Mesendoderm (in vitro differentiated cells): ENCODE data around the gene BABAM2.

ENCODE experiments used
- DNase-seq: peaks from one replicate; pipeline ENCODE4 v3.0.0; 2013
- H2AK5ac ChIP-seq: 2 replicates; pipeline ENCODE4 v1.6.1; 2013; ENCODE audit warnings: low read length, inconsistent platforms
- H2BK120ac ChIP-seq: 2 replicates; pipeline ENCODE4 v1.6.1; 2013; ENCODE audit warnings: low read depth, mild to moderate bottlenecking, low read length, moderate library complexity, mixed read lengths
- H2BK15ac ChIP-seq: replicated peaks from 2 replicates; pipeline ENCODE4 v1.6.1; 2013; ENCODE audit warnings: low read depth, mild to moderate bottlenecking, moderate library complexity
- H2BK5ac ChIP-seq: 2 replicates; pipeline ENCODE4 v1.6.1; 2013; ENCODE audit warnings: low read length, inconsistent platforms
- H3K18ac ChIP-seq: 2 replicates; pipeline ENCODE4 v1.6.1; 2013; ENCODE audit warnings: mild to moderate bottlenecking, low read length, mixed read lengths
- H3K23ac ChIP-seq: one replicate; pipeline ENCODE4 v1.6.1; 2013; ENCODE audit warnings: low read length
- H3K27ac ChIP-seq: 2 replicates; pipeline ENCODE4 v1.5.1; 2013; ENCODE audit warnings: low read depth, mild to moderate bottlenecking, inconsistent platforms, low read length, moderate library complexity
- H3K27me3 ChIP-seq: 2 replicates; pipeline ENCODE4 v1.6.1; 2013; ENCODE audit warnings: low read length, control low read depth, mild to moderate bottlenecking, inconsistent platforms; ENCODE audit not compliant: insufficient read depth, poor library complexity
- H3K36me3 ChIP-seq: 2 replicates; pipeline ENCODE4 v1.6.1; 2013; ENCODE audit warnings: low read length, inconsistent platforms; ENCODE audit not compliant: control insufficient read depth, insufficient read depth
- H3K4ac ChIP-seq: one replicate; pipeline ENCODE4 v1.6.1; 2013; ENCODE audit warnings: low read depth, mild to moderate bottlenecking, low read length, moderate library complexity
- H3K4me1 ChIP-seq: 2 replicates; pipeline ENCODE4 v1.6.1; 2013; ENCODE audit warnings: low read depth, low read length, inconsistent platforms; ENCODE audit not compliant: control insufficient read depth
- H3K4me2 ChIP-seq: 2 replicates; pipeline ENCODE4 v1.6.1; 2013; ENCODE audit warnings: low read length
- H3K4me3 ChIP-seq: 2 replicates; pipeline ENCODE4 v1.5.1; 2013; ENCODE audit warnings: mild to moderate bottlenecking, low read length
- H3K56ac ChIP-seq: one replicate; pipeline ENCODE4 v1.6.1; 2013; ENCODE audit warnings: low read length
- H3K79me1 ChIP-seq: 2 replicates; pipeline ENCODE4 v1.6.1; 2013; ENCODE audit warnings: low read length, inconsistent platforms
- H3K79me2 ChIP-seq: 2 replicates; pipeline ENCODE4 v1.6.1; 2013; ENCODE audit warnings: mild to moderate bottlenecking, low read length; ENCODE audit not compliant: control insufficient read depth, insufficient read depth
- H3K9ac ChIP-seq: 2 replicates; pipeline ENCODE4 v1.6.1; 2013; ENCODE audit warnings: low read length, inconsistent platforms
- H4K5ac ChIP-seq: one replicate; pipeline ENCODE4 v1.6.1; 2013; ENCODE audit warnings: low read length
- H4K8ac ChIP-seq: one replicate; pipeline ENCODE4 v1.6.1; 2013; ENCODE audit warnings: low read depth, mild to moderate bottlenecking, control low read depth, low read length, moderate library complexity
- WGBS: extraction: QIAGEN DNeasy Blood & Tissue Kit; methylation state at CpG from one replicate; pipeline ENCODE4 v1.1.7; 2013; ENCODE audit warnings: low lambda C conversion rate, missing lambda C conversion rate; ENCODE audit not compliant: insufficient coverage; ENCODE audit errors: extremely low coverage; 5-methylcytosine and 5-hydroxymethylcytosine counted together

BABAM2 gene

GRCh38 chr2:28279371-28279770 is 388.8 kb downstream of the BABAM2 start:
- Histone ChIP-seq H4K5ac (no peak overlapping the region), H3K4me1 (peaks cover 5% of the 10 kb centered on the region), H3K23ac (no peak overlapping the region), H3K56ac (no peak overlapping the region), H2BK120ac (no peak overlapping the region), H3K36me3 (no peaks in the 10 kb centered on the region), H2BK5ac (no peak overlapping the region), H3K4ac (no peak overlapping the region), H3K4me3 (no peak overlapping the region), H3K79me2 (no peaks in the 10 kb centered on the region), H3K4me2 (no peak overlapping the region), H3K18ac (no peak overlapping the region), H2BK15ac (no peak overlapping the region), H3K27me3 (no peaks in the 10 kb centered on the region), H3K79me1 (no peaks in the 10 kb centered on the region), H3K27ac (no peak overlapping the region), H3K9ac (no peak overlapping the region), H4K8ac (no peak overlapping the region), H2AK5ac (no peak overlapping the region)
- DNase-seq = no peak
- no CpG with 5 or more reads among the region's 4 CpGs for WGBS

GRCh38 chr2:28280619-28281018 is 390.1 kb downstream of the BABAM2 start:
- H3K27ac ChIP-seq = no peak overlapping the region
- no peak overlapping the region for H3K4ac ChIP-seq
- no peaks in the 10 kb centered on the region for H3K36me3 ChIP-seq
- no peak overlapping the region for H4K5ac ChIP-seq
- WGBS = no CpG with 5 or more reads among the region's 4 CpGs
- no peak overlapping the region for H2AK5ac ChIP-seq
- no peak overlapping the region for H2BK120ac ChIP-seq
- no peaks in the 10 kb centered on the region for H3K27me3 ChIP-seq
- H3K79me2 ChIP-seq = no peaks in the 10 kb centered on the region
- H4K8ac ChIP-seq = no peak overlapping the region
- DNase-seq = no peak
- no peak overlapping the region for H3K4me2 ChIP-seq
- no peaks in the 10 kb centered on the region for H3K4me1 ChIP-seq
- no peak overlapping the region for H3K18ac ChIP-seq
- H3K23ac ChIP-seq = no peak overlapping the region
- H3K9ac ChIP-seq = no peak overlapping the region
- no peak overlapping the region for H3K56ac ChIP-seq
- no peaks in the 10 kb centered on the region for H3K79me1 ChIP-seq
- no peak overlapping the region for H2BK5ac ChIP-seq
- H3K4me3 ChIP-seq = no peak overlapping the region
- H2BK15ac ChIP-seq = no peak overlapping the region

- Histone ChIP-seq H3K4me3 (no peak overlapping the region), H3K9ac (no peak overlapping the region), H4K8ac (no peak overlapping the region), H3K23ac (no peak overlapping the region), H3K4me1 (no peaks in the 10 kb centered on the region), H3K79me1 (no peaks in the 10 kb centered on the region), H2BK15ac (no peak overlapping the region), H3K4me2 (no peak overlapping the region), H3K27me3 (no peaks in the 10 kb centered on the region), H3K18ac (no peak overlapping the region), H3K4ac (no peak overlapping the region), H3K56ac (no peak overlapping the region), H3K79me2 (no peaks in the 10 kb centered on the region), H4K5ac (no peak overlapping the region), H2BK5ac (no peak overlapping the region), H2AK5ac (no peak overlapping the region), H3K36me3 (no peaks in the 10 kb centered on the region), H2BK120ac (no peak overlapping the region), H3K27ac (no peak overlapping the region)
- DNase-seq = no peak
- WGBS = no CpG with 5 or more reads among the region's 1 CpG
Observed at GRCh38 chr2:28281739-28282138, 391.2 kb downstream of the BABAM2 start.

GRCh38 chr2:28282248-28282647 is 391.7 kb downstream of the BABAM2 start:
- Histone ChIP-seq H3K27ac (no peak overlapping the region), H2BK120ac (no peak overlapping the region), H3K4me2 (no peak overlapping the region), H3K27me3 (no peaks in the 10 kb centered on the region), H3K4ac (no peak overlapping the region), H3K4me1 (no peaks in the 10 kb centered on the region), H4K5ac (no peak overlapping the region), H3K4me3 (no peak overlapping the region), H4K8ac (no peak overlapping the region), H3K36me3 (no peaks in the 10 kb centered on the region), H2AK5ac (no peak overlapping the region), H2BK5ac (no peak overlapping the region), H3K56ac (no peak overlapping the region), H3K9ac (no peak overlapping the region), H3K79me1 (no peaks in the 10 kb centered on the region), H3K79me2 (no peaks in the 10 kb centered on the region), H3K23ac (no peak overlapping the region), H3K18ac (no peak overlapping the region), H2BK15ac (no peak overlapping the region)
- WGBS = no CpG with 5 or more reads among the region's 3 CpGs
- no peak for DNase-seq

- Histone ChIP-seq H4K5ac (no peak overlapping the region), H2BK5ac (no peak overlapping the region), H3K27ac (no peak overlapping the region), H3K4me3 (no peak overlapping the region), H3K4ac (no peak overlapping the region), H2BK120ac (no peak overlapping the region), H3K36me3 (no peaks in the 10 kb centered on the region), H3K27me3 (no peaks in the 10 kb centered on the region), H3K23ac (no peak overlapping the region), H3K79me1 (no peaks in the 10 kb centered on the region), H3K56ac (no peak overlapping the region), H3K79me2 (no peaks in the 10 kb centered on the region), H3K4me1 (no peaks in the 10 kb centered on the region), H4K8ac (no peak overlapping the region), H3K4me2 (no peak overlapping the region), H2BK15ac (no peak overlapping the region), H3K9ac (no peak overlapping the region), H2AK5ac (no peak overlapping the region), H3K18ac (no peak overlapping the region)
- WGBS = no CpG with 5 or more reads among the region's 7 CpGs
- DNase-seq = no peak
Observed at GRCh38 chr2:28282861-28283646, 392.5 kb downstream of the BABAM2 start.

GRCh38 chr2:28283861-28284260 is 393.3 kb downstream of the BABAM2 start:
- Histone ChIP-seq H2BK15ac (no peak overlapping the region), H3K27ac (no peak overlapping the region), H4K8ac (no peak overlapping the region), H3K36me3 (no peaks in the 10 kb centered on the region), H3K56ac (no peak overlapping the region), H3K23ac (no peak overlapping the region), H3K4me2 (no peak overlapping the region), H3K9ac (no peak overlapping the region), H3K4me3 (no peak overlapping the region), H3K27me3 (no peaks in the 10 kb centered on the region), H3K4ac (no peak overlapping the region), H3K18ac (no peak overlapping the region), H2BK120ac (no peak overlapping the region), H3K79me1 (no peaks in the 10 kb centered on the region), H3K79me2 (no peaks in the 10 kb centered on the region), H4K5ac (no peak overlapping the region), H2BK5ac (no peak overlapping the region), H2AK5ac (no peak overlapping the region), H3K4me1 (no peaks in the 10 kb centered on the region)
- WGBS = no CpG with 5 or more reads among the region's 1 CpG
- DNase-seq = no peak
